Spleen (tissue), 11 donors: ENCODE measurements around the gene TMEM106C. TPM values are rescaled to one million over a fixed set of nuclear protein-coding genes. Genes with fewer than 3 reads are reported as not detected.

Experiments used
- DNase-seq: peaks from one replicate; pipeline ENCODE4 v3.0.0-alpha.2; 2020
- H3K27ac ChIP-seq, 8 donors: fragments of 200-600 bp; sonication (generic) in 7 of 8; 1 replicate in 4 of 8; 2 replicates in 4 of 8; pipeline versions ENCODE4 v1.5.0 to v1.8.0; 2016 to 2021; ENCODE audit warnings: inconsistent platforms in 4 of 8, mild to moderate bottlenecking in 4 of 8, moderate library complexity in 1 of 8
- H3K27me3 ChIP-seq, 7 donors: fragments of 200-600 bp; sonication (generic) in 6 of 7; replicated peaks in 1 of 7; 1 replicate in 4 of 7; 2 replicates in 3 of 7; pipeline versions ENCODE4 v1.5.0 to v1.8.0; 2016 to 2021; ENCODE audit warnings: inconsistent platforms in 3 of 7, mild to moderate bottlenecking in 1 of 7
- H3K36me3 ChIP-seq, 6 donors: fragments of 200-600 bp; sonication (generic) in 5 of 6; 1 replicate in 4 of 6; 2 replicates in 2 of 6; pipeline versions ENCODE4 v1.5.0 to v1.8.0; 2016 to 2021; ENCODE audit warnings: inconsistent platforms in 2 of 6
- H3K4me1 ChIP-seq, 6 donors: fragments of 200-600 bp; sonication (generic) in 5 of 6; 1 replicate in 3 of 6; 2 replicates in 3 of 6; pipeline versions ENCODE4 v1.5.0 to v1.8.0; 2016 to 2021; ENCODE audit warnings: inconsistent platforms in 3 of 6
- H3K4me3 ChIP-seq, 8 donors: fragments of 200-600 bp; sonication (generic) in 7 of 8; 1 replicate in 4 of 8; 2 replicates in 4 of 8; pipeline versions ENCODE4 v1.5.0 to v1.8.0; 2016 to 2021; ENCODE audit warnings: inconsistent platforms in 4 of 8, mild to moderate bottlenecking in 4 of 8, moderate library complexity in 2 of 8
- H3K9me3 ChIP-seq, 8 donors: fragments of 200-600 bp; sonication (generic) in 7 of 8; 1 replicate in 4 of 8; 2 replicates in 4 of 8; pipeline versions ENCODE4 v1.5.0 to v1.8.0; 2016 to 2021; ENCODE audit warnings: inconsistent platforms in 4 of 8
- POLR2A ChIP-seq, 3 donors: fragments of 450-650 bp; IDR thresholded peaks; one replicate each; pipeline ENCODE4 v1.5.1; 2017; ENCODE audit warnings: antibody characterized with exemption in 3 of 3, mild to moderate bottlenecking in 1 of 3
- POLR2AphosphoS5 ChIP-seq, 3 donors: sonication (generic); formaldehyde crosslinking; IDR thresholded peaks; one replicate each; pipeline ENCODE4 v1.5.1; 2017; ENCODE audit warnings: antibody characterized with exemption in 3 of 3
- WGBS, 5 donors: extraction: QIAGEN DNeasy Blood & Tissue Kit in 3 of 5; methylation state at CpG; one replicate each; pipeline versions ENCODE4 v1.1.5 to v1.1.7; 2013 to 2018; 5-methylcytosine and 5-hydroxymethylcytosine counted together
- intact Hi-C: fragments of 100-400 bp; cut with DNase I; formaldehyde crosslinking; loops from one replicate; pipeline ENCODE4 v1.15.0; 2023; ENCODE audit warnings: low total_unique reads
- polyA plus RNA-seq, 3 donors: library from polyadenylated mRNA; stranded (reverse); fragments of 200-250 nt; gene quantifications; one replicate each; pipeline ENCODE4 v1.2.1, GENCODE V29; 2013
- total RNA-seq, 7 donors: library from RNA; depleted of rRNA in 3 of 7; stranded (reverse); fragments of >200 nt in 3 of 7; fragmentation: NEBNext Ultra II Directional in 4 of 7; extraction: Animal tissue kit (Norgen Biotek cat#: 25700) in 4 of 7; gene quantifications; one replicate each; pipeline versions ENCODE4 v1.1.0 to v1.2.1, GENCODE V29; 2016 to 2021
- TF ChIP-seq, protein P1 (sequence below), 11 experiments: fragments of 200-600 bp in 7 of 11; fragments of 450-650 bp in 4 of 11; sonication (generic) in 4 of 11; IDR thresholded peaks in 8 of 11; conservative IDR thresholded peaks in 3 of 11; 1 replicate in 7 of 11; 2 replicates in 4 of 11; pipeline versions ENCODE4 v1.4.0 to v1.8.0; 2016 to 2021; ENCODE audit warnings: antibody characterized with exemption in 11 of 11, inconsistent platforms in 4 of 11, mild to moderate bottlenecking in 1 of 11
- donor health status: healthy with polysubstance abuse.
- donor health status: DM: no; HTN: no; CAD: no; lungs with moderate emphysema.
- donor health status: DM: no; HTN: no; CAD: no.
- donor health status: Bipolar disorder and iron deficiency.
- donor health status: healthy.
- donor health status: DM: no; HTN: no; CAD: no.
- donor health status: DM: yes; HTN: yes; CAD: no.

TMEM106C gene
- total and polyA plus RNA-seq, 10 donors, result 30.1 to 124 (median 64.6) TPM

DNA sequence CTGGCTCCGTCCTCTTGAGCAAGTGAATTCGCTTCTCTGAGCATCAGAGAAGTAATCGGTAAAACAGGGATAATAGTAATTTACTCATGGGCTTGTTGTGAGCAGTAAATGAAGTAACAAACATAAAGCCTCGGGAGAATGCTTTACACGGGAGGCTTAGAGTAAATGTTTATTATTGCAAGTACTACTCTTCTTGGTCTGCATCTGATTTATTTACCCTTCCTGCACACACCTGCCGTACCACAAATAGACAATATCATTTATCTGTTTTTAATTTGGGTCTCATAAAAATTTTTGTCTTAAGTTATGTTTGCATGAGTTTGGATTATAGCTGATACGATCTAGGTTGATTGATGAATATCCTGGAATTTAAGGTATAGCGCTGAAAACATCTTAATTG, 48.7 kb downstream of the TMEM106C start:
- no peak for TF ChIP-seq POLR2AphosphoS5 (IDR thresholded peaks at IDR 0.05)
- TF ChIP-seq, protein P1, sequence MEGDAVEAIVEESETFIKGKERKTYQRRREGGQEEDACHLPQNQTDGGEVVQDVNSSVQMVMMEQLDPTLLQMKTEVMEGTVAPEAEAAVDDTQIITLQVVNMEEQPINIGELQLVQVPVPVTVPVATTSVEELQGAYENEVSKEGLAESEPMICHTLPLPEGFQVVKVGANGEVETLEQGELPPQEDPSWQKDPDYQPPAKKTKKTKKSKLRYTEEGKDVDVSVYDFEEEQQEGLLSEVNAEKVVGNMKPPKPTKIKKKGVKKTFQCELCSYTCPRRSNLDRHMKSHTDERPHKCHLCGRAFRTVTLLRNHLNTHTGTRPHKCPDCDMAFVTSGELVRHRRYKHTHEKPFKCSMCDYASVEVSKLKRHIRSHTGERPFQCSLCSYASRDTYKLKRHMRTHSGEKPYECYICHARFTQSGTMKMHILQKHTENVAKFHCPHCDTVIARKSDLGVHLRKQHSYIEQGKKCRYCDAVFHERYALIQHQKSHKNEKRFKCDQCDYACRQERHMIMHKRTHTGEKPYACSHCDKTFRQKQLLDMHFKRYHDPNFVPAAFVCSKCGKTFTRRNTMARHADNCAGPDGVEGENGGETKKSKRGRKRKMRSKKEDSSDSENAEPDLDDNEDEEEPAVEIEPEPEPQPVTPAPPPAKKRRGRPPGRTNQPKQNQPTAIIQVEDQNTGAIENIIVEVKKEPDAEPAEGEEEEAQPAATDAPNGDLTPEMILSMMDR (IDR thresholded peaks at IDR 0.05 in 8 of 11, conservative IDR thresholded peaks at IDR 0.05 in 3 of 11), result no peak
- TF ChIP-seq POLR2A (IDR thresholded peaks at IDR 0.05), result no peak
- Histone ChIP-seq H3K9me3 (no peaks in the 10 kb centered on the region), H3K36me3 (no peaks in the 10 kb centered on the region), H3K4me1 (no peaks in the 10 kb centered on the region), H3K4me3 (no peak overlapping the region), H3K27me3 (peaks cover 0 to 53% (median 6%) of the 10 kb centered on the region in 7 donors), H3K27ac (no peak overlapping the region)
- intact Hi-C loops, result no loop called here
- WGBS, 5 donors, result 71 to 79% (median 77%) methylated on average over 8 of the region's 8 CpGs
- no peak for DNase-seq

- Histone ChIP-seq H3K4me1 (no peaks in the 10 kb centered on the region), H3K27me3 (peaks cover 0 to 40% (median 6%) of the 10 kb centered on the region in 7 donors), H3K36me3 (no peaks in the 10 kb centered on the region), H3K4me3 (no peak overlapping the region), H3K27ac (no peak overlapping the region), H3K9me3 (no peaks in the 10 kb centered on the region)
- intact Hi-C loops, result no loop called here
- DNase-seq, result no peak
- WGBS, 5 donors, result 65 to 82% (median 74%) methylated on average over 2 of the region's 2 CpGs
- TF ChIP-seq POLR2A (IDR thresholded peaks at IDR 0.05) (no peak), POLR2AphosphoS5 (IDR thresholded peaks at IDR 0.05) (no peak)
- TF ChIP-seq, protein P1 (IDR thresholded peaks at IDR 0.05 in 8 of 11, conservative IDR thresholded peaks at IDR 0.05 in 3 of 11), result no peak
These were observed 49.9 kb downstream of the TMEM106C start for GRCh38 chr12:48013287-48013686.

DNA sequence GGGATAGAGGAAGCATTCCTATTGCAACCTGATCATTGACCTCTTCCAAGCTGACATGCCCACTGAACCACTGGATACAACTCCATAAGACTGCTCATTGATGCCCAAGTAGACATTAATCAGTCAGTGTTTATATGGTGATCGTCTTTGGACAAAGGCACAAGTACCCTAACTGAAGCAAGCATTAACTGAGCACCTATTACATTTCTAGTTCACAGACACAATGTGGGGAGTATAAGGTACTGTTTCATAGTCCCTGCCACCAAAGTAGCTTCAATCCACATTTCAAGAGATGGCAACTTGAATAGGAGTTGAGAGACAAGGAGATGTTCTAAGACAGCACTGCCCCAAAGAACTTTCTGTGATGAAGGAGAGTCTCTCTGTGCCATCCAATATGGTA, 51.7 kb downstream of the TMEM106C start:
- H3K4me1 ChIP-seq, result no peaks in the 10 kb centered on the region
- H3K27ac ChIP-seq, result no peak overlapping the region
- H3K27me3 ChIP-seq, result peaks cover 0 to 35% (median 0%) of the 10 kb centered on the region in 7 donors
- H3K4me3 ChIP-seq, result no peak overlapping the region
- H3K36me3 ChIP-seq, result no peaks in the 10 kb centered on the region
- intact Hi-C loops, result no loop called here
- TF ChIP-seq POLR2A (IDR thresholded peaks at IDR 0.05), result no peak
- TF ChIP-seq POLR2AphosphoS5 (IDR thresholded peaks at IDR 0.05), result no peak
- TF ChIP-seq, protein P1 (IDR thresholded peaks at IDR 0.05 in 8 of 11, conservative IDR thresholded peaks at IDR 0.05 in 3 of 11), result no peak
- WGBS, 5 donors, result 61 to 88% (median 68%) methylated on average over 1 of the region's 1 CpG
- H3K9me3 ChIP-seq, result no peaks in the 10 kb centered on the region
- no peak for DNase-seq

GRCh38 chr12:48015954-48016353, 52.6 kb downstream of the TMEM106C start:
- 79 to 94% (median 88%) methylated on average over 7 of the region's 7 CpGs for WGBS, 5 donors
- TF ChIP-seq POLR2AphosphoS5 (IDR thresholded peaks at IDR 0.05), result no peak
- TF ChIP-seq, protein P1 (IDR thresholded peaks at IDR 0.05 in 8 of 11, conservative IDR thresholded peaks at IDR 0.05 in 3 of 11), result no peak
- no peak for TF ChIP-seq POLR2A (IDR thresholded peaks at IDR 0.05)
- intact Hi-C loops, result no loop called here

More at GRCh38 chr12:48015954-48016353, 52.6 kb downstream of the TMEM106C start:
- H3K4me3 ChIP-seq, result no peak overlapping the region
- H3K36me3 ChIP-seq, result no peaks in the 10 kb centered on the region
- peaks cover 0 to 32% (median 0%) of the 10 kb centered on the region in 7 donors for H3K27me3 ChIP-seq
- H3K4me1 ChIP-seq, result no peaks in the 10 kb centered on the region
- H3K27ac ChIP-seq, result no peak overlapping the region
- DNase-seq, result no peak
- no peaks in the 10 kb centered on the region for H3K9me3 ChIP-seq
